PFSK-1 (cell line): ENCODE results near the gene PPP1R2.

Experiments
- FOXP2 ChIP-seq: optimal IDR thresholded peaks from 2 replicates; pipeline ENCODE3; 2011; ENCODE audit warnings: borderline replicate concordance, control low read depth, inconsistent platforms; ENCODE audit not compliant: insufficient read depth; ENCODE audit errors: extremely low read length, extremely low read depth
- POLR2AphosphoS5 ChIP-seq: IDR thresholded peaks from 2 replicates; pipeline ENCODE4 v1.6.1; 2012; ENCODE audit warnings: low read depth, mild to moderate bottlenecking, control low read depth, low read length, moderate library complexity
- SIN3A ChIP-seq: IDR thresholded peaks from 2 replicates; pipeline ENCODE4 v1.6.1; 2012; ENCODE audit warnings: mild to moderate bottlenecking, low read length, moderate library complexity, borderline replicate concordance; ENCODE audit not compliant: insufficient read depth
- TAF1 ChIP-seq: IDR thresholded peaks from 2 replicates; pipeline ENCODE4 v1.6.1; 2012; ENCODE audit warnings: low read length, control low read depth, borderline replicate concordance; ENCODE audit not compliant: insufficient read depth
- TF ChIP-seq, protein P1 (sequence below), 2 experiments: IDR thresholded peaks; 2 replicates each; pipeline versions ENCODE4 v1.6.1 to v1.8.0; 2011 to 2012; ENCODE audit warnings: low read depth in 2 of 2, low read length in 2 of 2, control low read depth in 1 of 2, inconsistent platforms in 1 of 2, mild to moderate bottlenecking in 1 of 2, moderate library complexity in 1 of 2; ENCODE audit not compliant: insufficient read depth in 1 of 2

Gene PPP1R2

DNA sequence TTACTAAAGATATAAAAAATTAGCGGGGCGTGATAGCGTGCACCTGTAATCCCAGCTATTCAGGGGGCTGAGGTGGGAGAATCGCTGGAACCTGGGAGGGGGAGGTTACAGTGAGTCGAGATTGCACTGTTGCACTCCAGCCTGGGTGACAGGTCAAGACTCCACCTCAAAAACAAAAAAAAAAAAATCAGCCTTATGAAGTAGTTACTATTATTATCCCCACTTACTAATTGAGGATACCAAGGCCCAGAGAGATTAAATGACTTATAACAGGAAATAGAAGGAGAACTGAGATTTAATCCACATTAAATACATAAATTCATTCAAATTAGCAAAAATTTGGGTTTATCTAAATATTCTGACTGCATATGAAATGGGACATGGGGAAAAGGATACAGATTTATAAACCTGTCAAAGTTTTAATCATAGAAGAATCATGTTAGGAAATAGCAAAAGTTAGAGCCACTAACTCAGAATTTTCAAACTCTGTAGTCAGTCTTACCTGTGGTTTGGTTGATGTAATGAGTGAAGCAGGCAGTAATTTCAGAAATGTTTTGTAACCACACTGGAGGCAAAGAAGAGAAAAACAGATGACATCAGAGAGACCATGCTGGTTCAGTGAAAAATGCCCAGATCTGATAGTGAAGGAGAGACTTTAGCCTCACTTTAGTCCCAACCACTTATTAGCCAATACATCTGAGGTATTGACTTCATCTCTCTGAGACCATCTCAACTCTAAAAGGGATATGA, 75.3 kb downstream of the PPP1R2 start:
- TF ChIP-seq, protein P1, sequence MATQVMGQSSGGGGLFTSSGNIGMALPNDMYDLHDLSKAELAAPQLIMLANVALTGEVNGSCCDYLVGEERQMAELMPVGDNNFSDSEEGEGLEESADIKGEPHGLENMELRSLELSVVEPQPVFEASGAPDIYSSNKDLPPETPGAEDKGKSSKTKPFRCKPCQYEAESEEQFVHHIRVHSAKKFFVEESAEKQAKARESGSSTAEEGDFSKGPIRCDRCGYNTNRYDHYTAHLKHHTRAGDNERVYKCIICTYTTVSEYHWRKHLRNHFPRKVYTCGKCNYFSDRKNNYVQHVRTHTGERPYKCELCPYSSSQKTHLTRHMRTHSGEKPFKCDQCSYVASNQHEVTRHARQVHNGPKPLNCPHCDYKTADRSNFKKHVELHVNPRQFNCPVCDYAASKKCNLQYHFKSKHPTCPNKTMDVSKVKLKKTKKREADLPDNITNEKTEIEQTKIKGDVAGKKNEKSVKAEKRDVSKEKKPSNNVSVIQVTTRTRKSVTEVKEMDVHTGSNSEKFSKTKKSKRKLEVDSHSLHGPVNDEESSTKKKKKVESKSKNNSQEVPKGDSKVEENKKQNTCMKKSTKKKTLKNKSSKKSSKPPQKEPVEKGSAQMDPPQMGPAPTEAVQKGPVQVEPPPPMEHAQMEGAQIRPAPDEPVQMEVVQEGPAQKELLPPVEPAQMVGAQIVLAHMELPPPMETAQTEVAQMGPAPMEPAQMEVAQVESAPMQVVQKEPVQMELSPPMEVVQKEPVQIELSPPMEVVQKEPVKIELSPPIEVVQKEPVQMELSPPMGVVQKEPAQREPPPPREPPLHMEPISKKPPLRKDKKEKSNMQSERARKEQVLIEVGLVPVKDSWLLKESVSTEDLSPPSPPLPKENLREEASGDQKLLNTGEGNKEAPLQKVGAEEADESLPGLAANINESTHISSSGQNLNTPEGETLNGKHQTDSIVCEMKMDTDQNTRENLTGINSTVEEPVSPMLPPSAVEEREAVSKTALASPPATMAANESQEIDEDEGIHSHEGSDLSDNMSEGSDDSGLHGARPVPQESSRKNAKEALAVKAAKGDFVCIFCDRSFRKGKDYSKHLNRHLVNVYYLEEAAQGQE (IDR thresholded peaks at IDR 0.05; ENCODE audit: insufficient read depth in 1 of 2, low read depth in 2 of 2, low read length in 2 of 2), result no peak
- TF ChIP-seq TAF1 (no peak), FOXP2 (no peak), POLR2AphosphoS5 (no peak), SIN3A (no peak)

DNA sequence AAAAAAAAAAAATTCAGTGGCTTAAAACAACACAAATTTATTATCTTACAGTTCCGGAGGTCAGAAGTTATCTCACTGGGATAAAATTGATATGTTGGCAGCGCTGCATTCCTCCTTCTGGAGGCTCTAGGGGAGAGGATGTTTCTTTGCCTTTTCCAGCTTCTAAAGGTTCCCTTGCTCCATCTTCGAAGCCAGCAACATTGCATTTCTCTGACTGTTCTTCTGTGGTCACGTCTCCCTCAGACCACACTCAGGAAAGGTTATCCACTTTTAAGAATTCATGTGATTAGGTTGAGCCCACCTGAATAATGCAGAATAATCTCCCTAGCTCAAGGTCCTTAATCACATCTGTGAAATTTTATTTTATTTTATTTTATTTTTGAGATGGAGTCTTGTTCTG, 76.9 kb downstream of the PPP1R2 start:
- no peak for TF ChIP-seq SIN3A
- TF ChIP-seq, protein P1 (IDR thresholded peaks at IDR 0.05; ENCODE audit: insufficient read depth in 1 of 2, low read depth in 2 of 2, low read length in 2 of 2), result no peak
- no peak for TF ChIP-seq TAF1
- TF ChIP-seq FOXP2, result no peak
- TF ChIP-seq POLR2AphosphoS5, result no peak
